ES-I3 (cell line): Measurements from ENCODE around the gene GRPEL2.

Source experiments
- H3K36me3 ChIP-seq: 2 replicates; pipeline ENCODE4 v1.6.1; 2013; ENCODE audit warnings: mild to moderate bottlenecking, low read length, control low read depth, moderate library complexity; ENCODE audit not compliant: insufficient read depth
- H3K4me1 ChIP-seq: 2 replicates; pipeline ENCODE4 v1.6.1; 2013; ENCODE audit warnings: mild to moderate bottlenecking, control low read depth, low read length; ENCODE audit not compliant: insufficient read depth
- H3K9ac ChIP-seq: 2 replicates; pipeline ENCODE4 v1.6.1; 2013; ENCODE audit warnings: low read depth, mild to moderate bottlenecking, low read length, moderate library complexity
- H3K9me3 ChIP-seq: 2 replicates; pipeline ENCODE4 v1.6.1; 2013; ENCODE audit warnings: mild to moderate bottlenecking, low read length, moderate library complexity; ENCODE audit not compliant: control insufficient read depth, insufficient read depth

GRPEL2 gene

DNA sequence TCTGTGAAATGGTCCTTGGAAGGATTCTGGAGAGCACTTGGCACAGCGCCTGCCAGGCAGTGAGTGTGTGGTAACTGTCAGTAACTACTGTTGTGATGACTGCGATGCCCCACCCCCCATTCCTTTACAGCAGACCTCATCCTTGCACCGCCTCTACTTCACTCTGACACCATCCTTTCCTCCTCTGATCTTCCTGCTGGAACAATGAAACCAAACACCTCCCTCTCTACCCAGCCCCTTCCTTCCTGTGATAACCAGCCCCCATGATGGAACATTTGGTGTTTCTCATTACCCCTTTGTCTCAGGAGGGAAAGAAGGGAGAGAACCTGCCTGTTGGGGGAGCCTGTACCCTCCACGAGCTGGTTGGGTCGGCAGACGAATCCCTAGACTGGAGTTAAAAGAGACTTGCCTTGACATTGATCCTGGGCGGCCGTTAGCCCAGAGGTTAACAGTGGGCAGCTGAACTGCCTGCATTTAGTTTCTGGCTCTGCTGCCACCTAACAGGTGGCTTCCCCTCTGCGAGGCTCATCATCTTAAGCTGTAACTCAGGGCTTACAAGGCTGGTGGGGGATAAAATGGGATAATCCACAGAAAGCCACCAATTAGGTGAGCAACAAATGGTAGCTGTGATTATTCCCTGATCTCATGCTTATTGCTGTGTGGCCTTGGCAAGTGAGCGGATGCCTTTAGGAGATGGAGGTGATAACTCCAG, 34.2 kb upstream of the GRPEL2 start:
- no peaks in the 10 kb centered on the region for H3K36me3 ChIP-seq

GRCh38 chr5:149313151-149313841, 32.0 kb upstream of the GRPEL2 start:
- Histone ChIP-seq H3K4me1 (peaks cover 12% of the 10 kb centered on the region; the same call in 1 of the 2 replicates), H3K9ac (no peak overlapping the region), H3K36me3 (no peaks in the 10 kb centered on the region), H3K9me3 (no peaks in the 10 kb centered on the region)

More for the DNA sequence above, 34.2 kb upstream of the GRPEL2 start:
- H3K4me1 ChIP-seq = peaks cover 12% of the 10 kb centered on the region; the same call in 1 of the 2 replicates
- H3K9ac ChIP-seq = no peak overlapping the region
- H3K9me3 ChIP-seq = no peaks in the 10 kb centered on the region

GRCh38 chr5:149314571-149315111, 30.7 kb upstream of the GRPEL2 start:
- Histone ChIP-seq H3K4me1 (peaks cover 12% of the 10 kb centered on the region; the same call in 1 of the 2 replicates), H3K36me3 (no peaks in the 10 kb centered on the region), H3K9me3 (no peaks in the 10 kb centered on the region), H3K9ac (no peak overlapping the region)

DNA sequence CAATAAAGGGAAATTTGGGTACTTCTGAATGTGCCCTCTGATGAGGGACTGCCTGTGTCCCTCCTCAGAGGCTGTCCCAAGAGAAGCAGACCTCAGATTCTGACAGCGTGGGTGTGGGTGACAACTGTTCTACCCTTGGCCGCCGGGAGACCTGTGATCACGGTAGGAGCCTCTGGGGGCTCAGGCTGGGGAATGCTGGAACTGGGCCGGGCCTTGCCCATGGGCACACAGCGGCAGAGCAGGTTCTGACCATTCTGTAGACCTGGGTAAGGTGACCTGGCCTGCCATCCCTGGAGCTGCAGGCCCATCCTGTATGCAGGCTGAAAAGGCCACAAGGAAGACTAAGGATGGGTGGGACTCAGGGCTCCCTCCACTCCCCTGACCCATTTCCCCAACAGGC, 29.5 kb upstream of the GRPEL2 start:
- Histone ChIP-seq H3K9me3 (no peaks in the 10 kb centered on the region), H3K9ac (no peak overlapping the region), H3K36me3 (no peaks in the 10 kb centered on the region), H3K4me1 (peaks cover 14% of the 10 kb centered on the region; the same call in 1 of the 2 replicates)

- Histone ChIP-seq H3K36me3 (no peaks in the 10 kb centered on the region), H3K9ac (no peak overlapping the region), H3K9me3 (no peaks in the 10 kb centered on the region), H3K4me1 (peaks cover 10% of the 10 kb centered on the region; the same call in 1 of the 2 replicates)
Observed at GRCh38 chr5:149317281-149318048, 27.8 kb upstream of the GRPEL2 start.

DNA sequence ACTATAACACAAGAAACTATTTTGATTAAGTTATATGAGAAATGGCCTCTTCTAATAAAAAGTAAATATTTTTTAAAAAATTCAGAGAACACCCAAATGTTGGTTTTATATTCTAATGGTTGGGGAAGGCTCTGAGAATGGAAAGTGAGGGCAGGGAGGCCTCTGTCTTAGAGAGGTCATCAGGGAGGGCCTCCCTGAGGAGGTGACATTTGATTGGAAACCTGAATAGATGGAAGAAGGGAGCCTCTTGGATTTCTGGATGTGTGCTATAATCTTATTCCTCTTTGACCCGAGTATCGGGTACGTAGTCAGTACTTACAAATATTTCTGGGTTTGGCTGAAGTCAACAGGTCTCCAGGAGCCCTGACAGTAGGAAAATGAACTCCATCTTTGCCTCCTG, 26.1 kb upstream of the GRPEL2 start:
- H3K36me3 ChIP-seq = no peaks in the 10 kb centered on the region

GRCh38 chr5:149320791-149321330, 24.4 kb upstream of the GRPEL2 start:
- no peak overlapping the region for H3K9ac ChIP-seq
- no peaks in the 10 kb centered on the region for H3K9me3 ChIP-seq
- no peaks in the 10 kb centered on the region for H3K36me3 ChIP-seq
- peaks cover 13% of the 10 kb centered on the region; the same call in 1 of the 2 replicates for H3K4me1 ChIP-seq

More for the DNA sequence above, 26.1 kb upstream of the GRPEL2 start:
- Histone ChIP-seq H3K4me1 (peaks cover 13% of the 10 kb centered on the region; the same call in 1 of the 2 replicates), H3K9ac (no peak overlapping the region), H3K9me3 (no peaks in the 10 kb centered on the region)

GRCh38 chr5:149322518-149322917, 22.8 kb upstream of the GRPEL2 start:
- no peaks in the 10 kb centered on the region for H3K36me3 ChIP-seq

GRCh38 chr5:149323210-149323609, 22.1 kb upstream of the GRPEL2 start:
- Histone ChIP-seq H3K9ac (no peak overlapping the region), H3K4me1 (peaks cover 13% of the 10 kb centered on the region; the same call in 1 of the 2 replicates), H3K9me3 (no peaks in the 10 kb centered on the region), H3K36me3 (no peaks in the 10 kb centered on the region)

More at GRCh38 chr5:149322518-149322917, 22.8 kb upstream of the GRPEL2 start:
- H3K9me3 ChIP-seq = no peaks in the 10 kb centered on the region
- peaks cover 13% of the 10 kb centered on the region; the same call in 1 of the 2 replicates for H3K4me1 ChIP-seq
- H3K9ac ChIP-seq = no peak overlapping the region

DNA sequence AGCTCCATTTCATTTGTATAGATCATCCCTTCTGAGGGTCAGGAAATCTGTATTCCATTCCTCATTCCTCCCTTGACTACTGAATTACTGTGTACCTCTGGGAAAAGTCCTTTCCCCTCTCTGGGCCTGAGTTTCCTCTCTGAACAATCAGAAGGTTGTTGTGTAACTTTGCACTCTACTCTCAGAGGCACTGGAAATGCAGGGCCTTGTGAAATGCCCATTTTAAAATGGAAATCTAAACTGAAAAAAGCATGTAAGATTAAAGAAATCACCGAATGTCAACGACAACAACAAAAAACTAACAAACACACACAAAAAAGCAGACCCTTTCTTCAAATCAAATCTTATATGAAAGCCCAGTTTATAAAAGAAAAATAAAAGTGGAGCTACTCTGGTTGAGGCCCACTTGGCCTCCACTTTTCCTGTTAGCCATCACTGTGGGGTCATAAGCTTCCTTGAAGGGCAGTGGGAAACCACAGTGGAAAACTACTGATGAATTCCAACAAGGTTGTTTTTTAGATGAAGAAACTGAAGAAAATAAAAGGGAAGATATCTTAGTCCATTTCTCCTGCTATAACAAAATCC, 21.6 kb upstream of the GRPEL2 start:
- no peaks in the 10 kb centered on the region for H3K9me3 ChIP-seq
- no peak overlapping the region for H3K9ac ChIP-seq
- no peaks in the 10 kb centered on the region for H3K36me3 ChIP-seq
- peaks cover 13% of the 10 kb centered on the region; the same call in 1 of the 2 replicates for H3K4me1 ChIP-seq

DNA sequence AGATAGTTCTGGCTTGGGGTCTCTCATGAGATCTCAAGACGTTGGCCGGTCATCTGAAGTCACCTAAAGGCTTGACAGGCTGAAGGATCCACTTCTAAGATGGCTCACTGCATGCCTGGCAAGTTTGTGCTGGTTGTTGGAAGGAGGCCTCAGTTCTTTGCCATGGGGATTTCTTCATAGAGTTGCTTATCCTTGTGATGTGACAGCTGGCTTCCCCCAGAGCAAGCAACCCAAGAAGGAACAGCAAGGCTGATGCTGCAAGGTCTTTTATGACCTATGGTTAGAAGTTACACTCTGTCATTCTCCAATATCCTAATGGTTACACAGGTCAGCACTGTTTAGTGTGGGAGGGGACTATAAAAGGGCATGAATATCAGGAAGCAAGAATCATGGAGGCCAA, 20.7 kb upstream of the GRPEL2 start:
- no peaks in the 10 kb centered on the region for H3K9me3 ChIP-seq
- H3K4me1 ChIP-seq = peaks cover 13% of the 10 kb centered on the region; the same call in 1 of the 2 replicates
- no peaks in the 10 kb centered on the region for H3K36me3 ChIP-seq
- no peak overlapping the region for H3K9ac ChIP-seq

- Histone ChIP-seq H3K36me3 (no peaks in the 10 kb centered on the region), H3K9me3 (no peaks in the 10 kb centered on the region), H3K4me1 (peaks cover 13% of the 10 kb centered on the region; the same call in 1 of the 2 replicates), H3K9ac (no peak overlapping the region)
Observed at GRCh38 chr5:149325166-149325735, 20.0 kb upstream of the GRPEL2 start.

GRCh38 chr5:149325894-149326293, 19.4 kb upstream of the GRPEL2 start:
- H3K36me3 ChIP-seq = no peaks in the 10 kb centered on the region
- no peak overlapping the region for H3K9ac ChIP-seq
- H3K4me1 ChIP-seq = peaks cover 8% of the 10 kb centered on the region; the same call in 1 of the 2 replicates
- H3K9me3 ChIP-seq = no peaks in the 10 kb centered on the region
